ENCODE measurements around the gene SELENOP.

DNA sequence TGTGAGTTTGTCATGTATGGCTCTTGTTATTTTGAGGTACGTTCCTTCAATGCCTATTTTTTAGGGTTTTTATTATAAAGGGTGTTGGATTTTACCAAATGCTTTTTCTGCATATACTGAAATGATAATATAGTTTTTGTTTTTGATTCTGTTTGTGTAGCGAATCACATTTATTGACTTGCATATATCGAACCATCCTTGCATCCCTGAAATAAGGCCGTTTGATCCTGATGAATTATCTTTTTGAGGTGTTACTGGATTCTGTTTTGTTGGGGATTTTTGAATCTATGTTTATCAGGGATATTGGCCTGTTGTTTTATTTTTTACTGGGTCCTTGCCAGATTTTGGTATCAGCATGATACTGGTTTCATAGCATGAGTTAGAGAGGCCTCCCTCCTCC is 25.9 kb downstream of the SELENOP start:
- TF ChIP-seq, protein P1, sequence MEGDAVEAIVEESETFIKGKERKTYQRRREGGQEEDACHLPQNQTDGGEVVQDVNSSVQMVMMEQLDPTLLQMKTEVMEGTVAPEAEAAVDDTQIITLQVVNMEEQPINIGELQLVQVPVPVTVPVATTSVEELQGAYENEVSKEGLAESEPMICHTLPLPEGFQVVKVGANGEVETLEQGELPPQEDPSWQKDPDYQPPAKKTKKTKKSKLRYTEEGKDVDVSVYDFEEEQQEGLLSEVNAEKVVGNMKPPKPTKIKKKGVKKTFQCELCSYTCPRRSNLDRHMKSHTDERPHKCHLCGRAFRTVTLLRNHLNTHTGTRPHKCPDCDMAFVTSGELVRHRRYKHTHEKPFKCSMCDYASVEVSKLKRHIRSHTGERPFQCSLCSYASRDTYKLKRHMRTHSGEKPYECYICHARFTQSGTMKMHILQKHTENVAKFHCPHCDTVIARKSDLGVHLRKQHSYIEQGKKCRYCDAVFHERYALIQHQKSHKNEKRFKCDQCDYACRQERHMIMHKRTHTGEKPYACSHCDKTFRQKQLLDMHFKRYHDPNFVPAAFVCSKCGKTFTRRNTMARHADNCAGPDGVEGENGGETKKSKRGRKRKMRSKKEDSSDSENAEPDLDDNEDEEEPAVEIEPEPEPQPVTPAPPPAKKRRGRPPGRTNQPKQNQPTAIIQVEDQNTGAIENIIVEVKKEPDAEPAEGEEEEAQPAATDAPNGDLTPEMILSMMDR (IDR thresholded peaks at IDR 0.05) = no peak
- TF ChIP-seq POLR2A (IDR thresholded peaks at IDR 0.05) = no peak
- TF ChIP-seq POLR2AphosphoS5 (IDR thresholded peaks at IDR 0.05) = no peak
- TF ChIP-seq EP300 (IDR thresholded peaks at IDR 0.05) = no peak
